ENCODE measurements around the gene ST8SIA1.

DNA sequence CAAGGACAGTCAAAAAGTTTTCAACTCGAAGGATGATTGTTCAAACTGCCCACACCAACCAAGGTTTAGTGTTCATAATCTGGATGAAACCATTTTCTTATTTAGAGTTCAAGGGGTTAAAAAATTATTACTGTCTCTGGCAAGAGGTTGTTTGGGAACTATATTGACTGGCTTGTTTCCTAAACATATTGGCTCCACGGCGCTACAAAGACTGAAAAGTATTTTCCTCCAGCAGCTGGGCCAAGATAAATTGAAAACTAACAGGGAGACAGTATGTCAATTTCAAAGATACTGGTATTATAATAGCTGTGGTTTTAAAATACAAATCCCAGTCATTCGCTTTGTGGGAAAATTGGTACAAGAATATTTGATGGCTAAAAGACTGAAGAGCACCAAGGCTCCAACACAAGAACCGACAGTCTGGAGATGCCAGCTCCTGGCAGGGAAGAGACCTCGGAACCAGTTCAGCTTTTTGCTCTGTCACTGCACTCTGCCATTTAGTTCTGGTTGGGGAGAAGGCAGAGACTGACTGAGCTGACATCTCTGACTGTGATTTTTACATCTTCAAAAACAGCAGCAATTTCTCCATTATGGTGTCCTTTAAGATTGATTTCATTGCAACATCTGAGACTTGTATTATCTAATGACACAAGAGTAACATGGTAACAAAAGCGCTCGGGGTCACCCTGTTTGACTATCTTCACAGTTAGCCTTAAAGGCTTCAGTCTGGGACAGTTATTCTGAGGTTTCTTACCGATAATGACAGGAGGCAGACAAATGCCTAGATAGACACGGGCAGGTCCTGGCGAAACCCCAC, 62.0 kb downstream of the ST8SIA1 start:
- TF ChIP-seq POLR2A (IDR thresholded peaks at IDR 0.05; ENCODE audit: low read depth, low read length) (no peak), CEBPB (IDR thresholded peaks at IDR 0.05; ENCODE audit: low read depth, low read length) (no peak), RAD21 (IDR thresholded peaks at IDR 0.05; ENCODE audit: low read length) (no peak), RCOR1 (IDR thresholded peaks at IDR 0.05; ENCODE audit: insufficient replicate concordance, low read length) (no peak), MAFK (IDR thresholded peaks at IDR 0.05; ENCODE audit: low read depth, low read length) (no peak)
- TF ChIP-seq, protein P1, sequence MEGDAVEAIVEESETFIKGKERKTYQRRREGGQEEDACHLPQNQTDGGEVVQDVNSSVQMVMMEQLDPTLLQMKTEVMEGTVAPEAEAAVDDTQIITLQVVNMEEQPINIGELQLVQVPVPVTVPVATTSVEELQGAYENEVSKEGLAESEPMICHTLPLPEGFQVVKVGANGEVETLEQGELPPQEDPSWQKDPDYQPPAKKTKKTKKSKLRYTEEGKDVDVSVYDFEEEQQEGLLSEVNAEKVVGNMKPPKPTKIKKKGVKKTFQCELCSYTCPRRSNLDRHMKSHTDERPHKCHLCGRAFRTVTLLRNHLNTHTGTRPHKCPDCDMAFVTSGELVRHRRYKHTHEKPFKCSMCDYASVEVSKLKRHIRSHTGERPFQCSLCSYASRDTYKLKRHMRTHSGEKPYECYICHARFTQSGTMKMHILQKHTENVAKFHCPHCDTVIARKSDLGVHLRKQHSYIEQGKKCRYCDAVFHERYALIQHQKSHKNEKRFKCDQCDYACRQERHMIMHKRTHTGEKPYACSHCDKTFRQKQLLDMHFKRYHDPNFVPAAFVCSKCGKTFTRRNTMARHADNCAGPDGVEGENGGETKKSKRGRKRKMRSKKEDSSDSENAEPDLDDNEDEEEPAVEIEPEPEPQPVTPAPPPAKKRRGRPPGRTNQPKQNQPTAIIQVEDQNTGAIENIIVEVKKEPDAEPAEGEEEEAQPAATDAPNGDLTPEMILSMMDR (conservative IDR thresholded peaks at IDR 0.05; ENCODE audit: low read depth, low read length), result no peak
- TF ChIP-seq, protein P2, sequence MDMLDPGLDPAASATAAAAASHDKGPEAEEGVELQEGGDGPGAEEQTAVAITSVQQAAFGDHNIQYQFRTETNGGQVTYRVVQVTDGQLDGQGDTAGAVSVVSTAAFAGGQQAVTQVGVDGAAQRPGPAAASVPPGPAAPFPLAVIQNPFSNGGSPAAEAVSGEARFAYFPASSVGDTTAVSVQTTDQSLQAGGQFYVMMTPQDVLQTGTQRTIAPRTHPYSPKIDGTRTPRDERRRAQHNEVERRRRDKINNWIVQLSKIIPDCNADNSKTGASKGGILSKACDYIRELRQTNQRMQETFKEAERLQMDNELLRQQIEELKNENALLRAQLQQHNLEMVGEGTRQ (IDR thresholded peaks at IDR 0.05; ENCODE audit: low read depth, low read length), result no peak
